Left renal cortex interstitium (tissue), 4 donors: ENCODE measurements around the gene S100A7. TPM values are rescaled to one million over a fixed set of nuclear protein-coding genes. Genes with fewer than 3 reads are reported as not detected.

Source experiments
- polyA plus RNA-seq, 4 donors: library from polyadenylated mRNA; unstranded; fragments of 120-200 nt; gene quantifications; one replicate each; pipeline ENCODE4 v1.2.1, GENCODE V29; 2013; ENCODE audit not compliant: insufficient read length in 4 of 4

The S100A7 gene
- polyA plus RNA-seq, 4 donors = 0.32 to 0.87 (median 0.55) TPM; not detected in 1

Other genes starting within 250 kb of the S100A7 start
- gene PRR9, start 243.1 kb downstream of the S100A7 start, polyA plus RNA-seq = not detected
- not detected for gene LORICRIN, start 201.0 kb downstream of the S100A7 start, polyA plus RNA-seq
- gene PGLYRP3, start 147.7 kb downstream of the S100A7 start, polyA plus RNA-seq = not detected
- not detected for gene PGLYRP4, start 111.8 kb downstream of the S100A7 start, polyA plus RNA-seq
- 10 to 100 TPM in 3 of 4 donors, 1 to 10 TPM in 1; 7.7 to 25.8 (median 17.0) TPM for gene S100A9, start 102.8 kb downstream of the S100A7 start, polyA plus RNA-seq
- 1 to 10 TPM in 3 of 4 donors, under 1 TPM in 1; 0.35 to 3.9 (median 2.1) TPM for gene S100A12, start 85.0 kb downstream of the S100A7 start, polyA plus RNA-seq
- 10 to 100 TPM in 3 of 4 donors, 1 to 10 TPM in 1; 4.4 to 15.1 (median 12.9) TPM for gene S100A8, start 69.6 kb downstream of the S100A7 start, polyA plus RNA-seq
- not detected for gene S100A7A, start 44.1 kb downstream of the S100A7 start, polyA plus RNA-seq
- 100 to 1,000 TPM; 184 to 308 (median 260) TPM for gene S100A6, start 75.3 kb upstream of the S100A7 start, polyA plus RNA-seq
- gene S100A5, start 80.3 kb upstream of the S100A7 start, polyA plus RNA-seq = 1 to 10 TPM in 2 of 4 donors, under 1 TPM in 2; 0.76 to 1.3 (median 1.1) TPM
- 10 to 100 TPM; 32.3 to 55.5 (median 47.8) TPM for gene S100A4, start 85.2 kb upstream of the S100A7 start, polyA plus RNA-seq
- under 1 TPM in 3 of 4 donors, not detected in 1; 0.46 to 0.52 (median 0.47) TPM for gene S100A3, start 88.6 kb upstream of the S100A7 start, polyA plus RNA-seq
- 1 to 10 TPM; 6.0 to 9.8 (median 8.9) TPM for gene S100A2, start 105.2 kb upstream of the S100A7 start, polyA plus RNA-seq
- 100 to 1,000 TPM in 3 of 4 donors, 10 to 100 TPM in 1; 94.1 to 126 (median 109) TPM for gene S100A16, start 152.5 kb upstream of the S100A7 start, polyA plus RNA-seq
- 10 to 100 TPM; 16.6 to 27.0 (median 22.6) TPM for gene S100A14, start 155.7 kb upstream of the S100A7 start, polyA plus RNA-seq
- gene S100A13, start 166.9 kb upstream of the S100A7 start, polyA plus RNA-seq = 100 to 1,000 TPM; 133 to 184 (median 160) TPM
- gene S100A1, start 167.8 kb upstream of the S100A7 start, polyA plus RNA-seq = 10 to 100 TPM; 20.3 to 36.3 (median 23.9) TPM
- gene CHTOP, start 173.4 kb upstream of the S100A7 start, polyA plus RNA-seq = 100 to 1,000 TPM; 116 to 159 (median 133) TPM
- gene SNAPIN, start 198.1 kb upstream of the S100A7 start, polyA plus RNA-seq = 10 to 100 TPM; 50.0 to 59.6 (median 54.6) TPM
- 100 to 1,000 TPM; 273 to 319 (median 288) TPM for gene ILF2, start 210.3 kb upstream of the S100A7 start, polyA plus RNA-seq
- gene NPR1, start 218.0 kb upstream of the S100A7 start, polyA plus RNA-seq = 10 to 100 TPM; 62.7 to 74.5 (median 71.5) TPM